Measurements from ENCODE around the gene TPM4.

Gene TPM4

GRCh38 chr19:16127776-16128371 is 51.6 kb downstream of the TPM4 start:
- no peak for DNase-seq (ENCODE audit: low read depth in 2 of 2)

GRCh38 chr19:16131648-16132047 is 55.4 kb downstream of the TPM4 start:
- DNase-seq (ENCODE audit: low read depth in 2 of 2) = no peak

- no peak for DNase-seq (ENCODE audit: low read depth in 2 of 2)
These were observed 57.5 kb downstream of the TPM4 start for GRCh38 chr19:16133818-16134217.

- no peak for DNase-seq (ENCODE audit: low read depth in 2 of 2)
These were observed 58.2 kb downstream of the TPM4 start for GRCh38 chr19:16134510-16134909.

GRCh38 chr19:16135430-16136127 is 59.3 kb downstream of the TPM4 start:
- DNase-seq (ENCODE audit: low read depth in 2 of 2) = no peak

GRCh38 chr19:16136185-16136999 is 60.1 kb downstream of the TPM4 start:
- no peak for DNase-seq (ENCODE audit: low read depth in 2 of 2)

GRCh38 chr19:16139752-16140151 is 63.5 kb downstream of the TPM4 start:
- DNase-seq (ENCODE audit: low read depth in 2 of 2) = no peak

- DNase-seq (ENCODE audit: low read depth in 2 of 2) = no peak
These were observed 64.7 kb downstream of the TPM4 start for GRCh38 chr19:16141043-16141442.

GRCh38 chr19:16142032-16142580 is 65.8 kb downstream of the TPM4 start:
- no peak for DNase-seq (ENCODE audit: low read depth in 2 of 2)

- peak; percentile 61 to 75 for DNase-seq (ENCODE audit: low read depth in 2 of 2)
These were observed 67.3 kb downstream of the TPM4 start, which contains the start of gene HSH2D for GRCh38 chr19:16143399-16144215. Gene HSH2D (plus strand): TSS chr19:16143685. CDS start chr19:16148751, 5,066 bp downstream.

GRCh38 chr19:16144216-16144581 is 67.9 kb downstream of the TPM4 start:
- no peak for DNase-seq (ENCODE audit: low read depth in 2 of 2)

- DNase-seq (ENCODE audit: low read depth in 2 of 2) = no peak
These were observed 69.8 kb downstream of the TPM4 start for GRCh38 chr19:16146112-16146511.

- no peak for DNase-seq (ENCODE audit: low read depth in 2 of 2)
These were observed 72.3 kb downstream of the TPM4 start for GRCh38 chr19:16148443-16149229.

Measured in stimulated activated CD8-positive, alpha-beta memory T cell treated with anti-CD3 and anti-CD28 coated beads, Interleukin-2, amount 100 ng/mL, for 1 hour (primary cell).